SK-N-MC (cell line): ENCODE measurements around the gene STH.

ENCODE experiments used
- EZH2 ChIP-seq: fragments of 200-600 bp; sonication (generic); IDR thresholded peaks from one replicate; pipeline ENCODE4 v1.6.1; 2017; ENCODE audit warnings: antibody characterized with exemption
- FOXP2 ChIP-seq: optimal IDR thresholded peaks from 2 replicates; pipeline ENCODE3; 2011; ENCODE audit warnings: mild to moderate bottlenecking, moderate library complexity; ENCODE audit not compliant: insufficient read depth; ENCODE audit errors: extremely low read length, control extremely low read depth
- POLR2AphosphoS5 ChIP-seq: IDR thresholded peaks from 2 replicates; pipeline ENCODE4 v1.6.1; 2012; ENCODE audit warnings: mild to moderate bottlenecking, low read depth, low read length, borderline replicate concordance

DNA sequence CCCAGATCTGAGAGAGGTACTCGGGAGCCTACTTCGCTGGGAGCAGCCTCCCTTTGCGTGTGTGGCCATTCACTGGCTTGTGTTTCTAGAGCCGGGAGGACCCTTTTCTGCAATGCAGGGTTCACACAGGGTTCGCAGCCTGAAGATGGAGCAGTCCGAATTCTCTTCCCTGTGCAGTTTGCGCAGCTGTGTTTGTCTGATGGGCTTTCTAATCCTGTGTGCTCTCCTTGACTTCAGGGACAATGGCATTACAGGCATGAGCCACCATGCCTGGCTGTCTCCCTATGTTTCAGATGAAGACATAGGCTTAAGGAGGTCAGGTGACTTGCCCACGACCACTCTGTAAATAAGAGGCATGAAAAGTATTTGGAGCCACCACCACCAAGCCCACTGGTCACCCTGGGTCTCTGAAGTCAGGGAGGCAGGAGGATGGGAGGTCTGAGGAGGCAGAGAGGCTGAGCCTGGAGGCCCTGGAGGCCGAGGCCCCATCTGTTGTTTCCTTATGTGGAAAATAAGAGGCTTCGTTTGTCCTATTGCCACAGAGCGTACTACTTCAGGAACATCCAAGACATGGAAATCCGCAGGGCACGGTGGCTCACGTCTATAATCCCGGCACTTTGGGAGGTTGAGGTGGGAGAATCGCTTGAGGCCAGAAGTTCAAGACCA, 5.0 kb upstream of the STH start:
- TF ChIP-seq POLR2AphosphoS5 (no peak), EZH2 (no peak), FOXP2 (no peak)
